ENCODE results near the gene EPS8L3.
"Not testable (repeated sequence)": the region's sequence is repeated elsewhere in the genome, so short reads cannot be mapped to it uniquely, and the experiment has no call there.

The EPS8L3 gene

GRCh38 chr1:109762039-109762585, 1.6 kb downstream of the EPS8L3 start:
- DNase-seq: no peak

- peak in 1 of 6 experiments; percentile 13 for DNase-seq
Measured at GRCh38 chr1:109761227-109762038, 2.3 kb downstream of the EPS8L3 start.

GRCh38 chr1:109760581-109761226, 3.0 kb downstream of the EPS8L3 start:
- no peak for DNase-seq

- no peak for DNase-seq
Measured at GRCh38 chr1:109759513-109760334, 4.0 kb downstream of the EPS8L3 start.

GRCh38 chr1:109757936-109758786, 5.6 kb downstream of the EPS8L3 start:
- DNase-seq: no peak

- DNase-seq: no peak
Measured at GRCh38 chr1:109756848-109757521, 6.7 kb downstream of the EPS8L3 start.

- DNase-seq: not testable (repeated sequence)
Measured at GRCh38 chr1:109756325-109756724, 7.4 kb downstream of the EPS8L3 start.

- DNase-seq: no peak
Measured at GRCh38 chr1:109754738-109755137, 9.0 kb downstream of the EPS8L3 start.

- no peak for DNase-seq
Measured at GRCh38 chr1:109751531-109752260, 12.0 kb downstream of the EPS8L3 start.

GRCh38 chr1:109750920-109751319, 12.8 kb downstream of the EPS8L3 start:
- DNase-seq: no peak

- no peak for DNase-seq
Measured at GRCh38 chr1:109750241-109750882, 13.4 kb downstream of the EPS8L3 start.

- no peak for DNase-seq
Measured at GRCh38 chr1:109749221-109749620, 14.5 kb downstream of the EPS8L3 start.

GRCh38 chr1:109748311-109748710, 15.4 kb downstream of the EPS8L3 start:
- DNase-seq: not testable (repeated sequence)

GRCh38 chr1:109740615-109741373, 22.9 kb downstream of the EPS8L3 start, which contains the start of gene GSTM3:
Gene GSTM3, minus strand, starts transcription at chr1:109741038. Its CDS starts 751 bp downstream, at chr1:109740287.
- no peak for DNase-seq

- peak; percentile 72 to 89 (median 85) for DNase-seq
Measured at GRCh38 chr1:109739738-109740614, 23.7 kb downstream of the EPS8L3 start.

- DNase-seq: no peak
Measured at GRCh38 chr1:109733236-109733870, 30.4 kb downstream of the EPS8L3 start.

GRCh38 chr1:109732390-109732881, 31.3 kb downstream of the EPS8L3 start:
- no peak for DNase-seq

- DNase-seq: no peak
Measured at GRCh38 chr1:109730666-109731065, 33.1 kb downstream of the EPS8L3 start.

Data from stimulated activated naive CD4-positive, alpha-beta T cell (primary cell).